Subcutaneous adipose tissue (tissue), 4 donors: Measurements from ENCODE around the gene MREG. TPM values are rescaled to one million over a fixed set of nuclear protein-coding genes. Genes with fewer than 3 reads are reported as not detected.

Experiments used
- CTCF ChIP-seq: fragments of 450-650 bp; IDR thresholded peaks from one replicate; pipeline ENCODE4 v1.5.1; 2016; ENCODE audit warnings: low read depth, mild to moderate bottlenecking, control low read depth, antibody characterized with exemption, moderate library complexity
- total RNA-seq, 4 donors: library from RNA; depleted of rRNA; stranded (reverse); fragments of >200 nt; gene quantifications; one replicate each; pipeline ENCODE4 v1.1.0, GENCODE V29; 2016

The MREG gene
- total RNA-seq, 4 donors from 2014 or later, result 3.3 to 13.1 (median 5.7) TPM

- TF ChIP-seq CTCF, result no peak
Observed at GRCh38 chr2:215931256-215931903, 82.0 kb downstream of the MREG start.

- no peak for TF ChIP-seq CTCF
Observed at GRCh38 chr2:215930505-215931253, 82.7 kb downstream of the MREG start.

GRCh38 chr2:215929602-215930335 is 83.6 kb downstream of the MREG start:
- no peak for TF ChIP-seq CTCF

- no peak for TF ChIP-seq CTCF
Observed at GRCh38 chr2:215928086-215928485, 85.3 kb downstream of the MREG start.

GRCh38 chr2:215921895-215922294 is 91.5 kb downstream of the MREG start:
- TF ChIP-seq CTCF, result no peak

GRCh38 chr2:215920244-215921100 is 92.9 kb downstream of the MREG start:
- no peak for TF ChIP-seq CTCF
